ENCODE results near the gene NT5DC4.

DNA sequence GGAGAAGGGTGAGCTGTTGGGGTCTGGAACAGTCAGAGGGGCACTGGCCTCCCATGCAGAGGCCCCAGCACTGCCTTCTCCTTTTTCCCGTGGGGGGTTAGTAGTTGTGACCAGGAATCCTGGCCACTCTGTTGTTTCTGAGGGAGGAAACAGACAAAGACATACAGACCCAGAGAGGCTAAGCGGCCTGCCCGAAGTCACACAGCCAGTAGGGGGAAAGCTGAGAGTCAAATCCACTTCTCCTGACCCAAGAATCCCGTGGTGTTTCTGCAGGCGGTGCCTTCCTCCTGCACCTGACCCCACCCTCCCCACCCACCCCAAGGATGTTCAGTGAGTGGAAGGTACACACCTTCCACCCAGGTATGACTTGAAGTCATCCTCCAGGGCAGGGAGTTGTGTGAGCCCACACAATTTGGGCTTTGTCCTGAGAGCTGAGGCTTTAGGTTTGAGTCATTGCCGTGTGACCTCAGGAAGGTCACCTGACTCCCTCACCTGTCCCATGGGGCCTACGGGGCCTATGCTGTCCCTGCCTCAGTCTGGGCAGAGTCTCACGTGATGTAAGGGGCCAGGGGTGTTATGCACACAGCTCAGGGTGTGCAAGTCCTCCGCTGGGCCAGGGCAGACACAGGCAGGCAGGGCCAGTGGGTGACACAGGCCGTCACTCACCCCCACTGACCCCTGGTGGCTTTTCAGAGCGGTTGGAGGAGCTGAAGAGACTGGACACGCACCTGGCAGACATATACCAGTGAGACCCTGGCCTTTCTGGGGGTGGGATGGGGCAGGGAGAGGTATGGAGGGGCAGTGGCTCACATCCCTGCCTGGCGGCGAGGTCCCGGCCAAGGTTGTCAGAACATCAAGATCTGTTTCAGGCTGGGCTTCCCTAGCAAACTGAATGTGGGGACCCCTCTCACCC lies 5.0 kb downstream of the NT5DC4 start:
- TF ChIP-seq, protein P1, sequence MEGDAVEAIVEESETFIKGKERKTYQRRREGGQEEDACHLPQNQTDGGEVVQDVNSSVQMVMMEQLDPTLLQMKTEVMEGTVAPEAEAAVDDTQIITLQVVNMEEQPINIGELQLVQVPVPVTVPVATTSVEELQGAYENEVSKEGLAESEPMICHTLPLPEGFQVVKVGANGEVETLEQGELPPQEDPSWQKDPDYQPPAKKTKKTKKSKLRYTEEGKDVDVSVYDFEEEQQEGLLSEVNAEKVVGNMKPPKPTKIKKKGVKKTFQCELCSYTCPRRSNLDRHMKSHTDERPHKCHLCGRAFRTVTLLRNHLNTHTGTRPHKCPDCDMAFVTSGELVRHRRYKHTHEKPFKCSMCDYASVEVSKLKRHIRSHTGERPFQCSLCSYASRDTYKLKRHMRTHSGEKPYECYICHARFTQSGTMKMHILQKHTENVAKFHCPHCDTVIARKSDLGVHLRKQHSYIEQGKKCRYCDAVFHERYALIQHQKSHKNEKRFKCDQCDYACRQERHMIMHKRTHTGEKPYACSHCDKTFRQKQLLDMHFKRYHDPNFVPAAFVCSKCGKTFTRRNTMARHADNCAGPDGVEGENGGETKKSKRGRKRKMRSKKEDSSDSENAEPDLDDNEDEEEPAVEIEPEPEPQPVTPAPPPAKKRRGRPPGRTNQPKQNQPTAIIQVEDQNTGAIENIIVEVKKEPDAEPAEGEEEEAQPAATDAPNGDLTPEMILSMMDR (IDR thresholded peaks at IDR 0.05; ENCODE audit: low read length) = no peak
- no peak for TF ChIP-seq EZH2 (optimal IDR thresholded peaks at IDR 0.05; ENCODE audit: low read depth, low read length)
- no peak for TF ChIP-seq EZH2phosphoT487 (IDR thresholded peaks at IDR 0.05; ENCODE audit: low read length)

Measured in MM.1S (cell line).